ENCODE data around the gene GLIS1. TPM values are rescaled to one million over a fixed set of nuclear protein-coding genes. Genes with fewer than 3 reads are reported as not detected.

Gene GLIS1
- total RNA-seq, 1 experiment from 2014 or later = 0.39 TPM

- no TSS peak for BruUV-seq (replicated peaks)
Observed at GRCh38 chr1:53510215-53510614, 228.7 kb downstream of the GLIS1 start.

GRCh38 chr1:53509775-53510174 is 229.2 kb downstream of the GLIS1 start:
- H3K79me2 ChIP-seq (ENCODE audit: insufficient read depth, low read length) = no peaks in the 10 kb centered on the region
- H3K9ac ChIP-seq (ENCODE audit: low read length) = no peak overlapping the region
- H3K4me1 ChIP-seq (ENCODE audit: control insufficient read depth in 1 of 2, insufficient read depth in 2 of 2, low read length in 2 of 2) = peaks cover 0 to 7% of the 10 kb centered on the region in 2 experiments; a peak in 2 of 4 replicates
- no peaks in the 10 kb centered on the region for H3K36me3 ChIP-seq (ENCODE audit: control insufficient read depth in 1 of 2, insufficient read depth in 2 of 2, low read length in 2 of 2)
- TF ChIP-seq SP1 (IDR thresholded peaks at IDR 0.05; ENCODE audit: low read depth) (no peak), FOSL1 (IDR thresholded peaks at IDR 0.05; ENCODE audit: low read depth) (no peak), POLR2A (IDR thresholded peaks at IDR 0.05; ENCODE audit: borderline replicate concordance, extremely low read depth, insufficient read depth, insufficient read length) (no peak), ZFX (IDR thresholded peaks at IDR 0.05) (no peak), ZNF274 (IDR thresholded peaks at IDR 0.05; ENCODE audit: low read depth, low read length) (no peak), SIN3A (IDR thresholded peaks at IDR 0.05; ENCODE audit: low read depth) (no peak), CEBPB (IDR thresholded peaks at IDR 0.05; ENCODE audit: low read depth) (no peak)
- H3K4me3 ChIP-seq (replicated peaks in 1 of 2; ENCODE audit: low read depth in 1 of 2, low read length in 2 of 2) = no peak overlapping the region
- no TSS peak for BruUV-seq (replicated peaks)
- intact Hi-C loops (cut with micrococcal nuclease) = no loop called here
- no peaks in the 10 kb centered on the region for H3K9me3 ChIP-seq (ENCODE audit: control insufficient read depth in 1 of 2, insufficient read depth in 1 of 2, low read depth in 1 of 2, low read length in 2 of 2)
- no peaks in the 10 kb centered on the region for H3K9me2 ChIP-seq (ENCODE audit: insufficient read depth)
- no peak overlapping the region for H2AFZ ChIP-seq (ENCODE audit: low read depth, low read length, poor library complexity, severe bottlenecking)
- RAD21 ChIA-PET (ENCODE audit: low non-redundant PET in 1 of 2, low total read pairs in 2 of 2, uncharacterized antibody in 2 of 2, unreplicated experiment in 2 of 2) = no interaction called here
- no peak overlapping the region for H3K27ac ChIP-seq (ENCODE audit: low read depth, low read length)
- no peaks in the 10 kb centered on the region for H4K20me1 ChIP-seq (ENCODE audit: insufficient read depth)
- no peak for ATAC-seq
- no peak overlapping the region for H3K4me2 ChIP-seq (ENCODE audit: low read length)
- CTCF ChIA-PET = no interaction called here
- no peaks in the 10 kb centered on the region for H3K27me3 ChIP-seq (ENCODE audit: insufficient read depth, low read length)
- DNase-seq (ENCODE audit: low read depth, low spot score) = no peak
- POLR2A ChIA-PET = no interaction called here

More at GRCh38 chr1:53510215-53510614, 228.7 kb downstream of the GLIS1 start:
- Histone ChIP-seq H3K27ac (ENCODE audit: low read depth, low read length) (no peak overlapping the region), H3K27me3 (ENCODE audit: insufficient read depth, low read length) (no peaks in the 10 kb centered on the region), H3K4me2 (ENCODE audit: low read length) (no peak overlapping the region), H3K4me3 (replicated peaks in 1 of 2; ENCODE audit: low read depth in 1 of 2, low read length in 2 of 2) (no peak overlapping the region), H3K9ac (ENCODE audit: low read length) (no peak overlapping the region), H3K79me2 (ENCODE audit: insufficient read depth, low read length) (no peaks in the 10 kb centered on the region), H3K36me3 (ENCODE audit: control insufficient read depth in 1 of 2, insufficient read depth in 2 of 2, low read length in 2 of 2) (no peaks in the 10 kb centered on the region), H3K9me3 (ENCODE audit: control insufficient read depth in 1 of 2, insufficient read depth in 1 of 2, low read depth in 1 of 2, low read length in 2 of 2) (no peaks in the 10 kb centered on the region), H3K9me2 (ENCODE audit: insufficient read depth) (no peaks in the 10 kb centered on the region), H2AFZ (ENCODE audit: low read depth, low read length, poor library complexity, severe bottlenecking) (no peak overlapping the region), H4K20me1 (ENCODE audit: insufficient read depth) (no peaks in the 10 kb centered on the region), H3K4me1 (ENCODE audit: control insufficient read depth in 1 of 2, insufficient read depth in 2 of 2, low read length in 2 of 2) (peaks cover 0 to 7% of the 10 kb centered on the region in 2 experiments; a peak in 2 of 4 replicates)
- TF ChIP-seq FOSL1 (IDR thresholded peaks at IDR 0.05; ENCODE audit: low read depth) = no peak
- ChIA-PET CTCF (no interaction called here), POLR2A (no interaction called here), RAD21 (ENCODE audit: low non-redundant PET in 1 of 2, low total read pairs in 2 of 2, uncharacterized antibody in 2 of 2, unreplicated experiment in 2 of 2) (no interaction called here)
- ATAC-seq (no peak), DNase-seq (ENCODE audit: low read depth, low spot score) (no peak)
- intact Hi-C loops (cut with micrococcal nuclease) = no loop called here
